NCI-H226 (cell line): ENCODE results near the gene MAZ.
"Not testable (repeated sequence)": the region's sequence is repeated elsewhere in the genome, so short reads cannot be mapped to it uniquely, and the experiment has no call there.

Experiments
- DNase-seq: peaks from one replicate; pipeline ENCODE4 v3.0.0-alpha.2; 2015

The MAZ gene

DNA sequence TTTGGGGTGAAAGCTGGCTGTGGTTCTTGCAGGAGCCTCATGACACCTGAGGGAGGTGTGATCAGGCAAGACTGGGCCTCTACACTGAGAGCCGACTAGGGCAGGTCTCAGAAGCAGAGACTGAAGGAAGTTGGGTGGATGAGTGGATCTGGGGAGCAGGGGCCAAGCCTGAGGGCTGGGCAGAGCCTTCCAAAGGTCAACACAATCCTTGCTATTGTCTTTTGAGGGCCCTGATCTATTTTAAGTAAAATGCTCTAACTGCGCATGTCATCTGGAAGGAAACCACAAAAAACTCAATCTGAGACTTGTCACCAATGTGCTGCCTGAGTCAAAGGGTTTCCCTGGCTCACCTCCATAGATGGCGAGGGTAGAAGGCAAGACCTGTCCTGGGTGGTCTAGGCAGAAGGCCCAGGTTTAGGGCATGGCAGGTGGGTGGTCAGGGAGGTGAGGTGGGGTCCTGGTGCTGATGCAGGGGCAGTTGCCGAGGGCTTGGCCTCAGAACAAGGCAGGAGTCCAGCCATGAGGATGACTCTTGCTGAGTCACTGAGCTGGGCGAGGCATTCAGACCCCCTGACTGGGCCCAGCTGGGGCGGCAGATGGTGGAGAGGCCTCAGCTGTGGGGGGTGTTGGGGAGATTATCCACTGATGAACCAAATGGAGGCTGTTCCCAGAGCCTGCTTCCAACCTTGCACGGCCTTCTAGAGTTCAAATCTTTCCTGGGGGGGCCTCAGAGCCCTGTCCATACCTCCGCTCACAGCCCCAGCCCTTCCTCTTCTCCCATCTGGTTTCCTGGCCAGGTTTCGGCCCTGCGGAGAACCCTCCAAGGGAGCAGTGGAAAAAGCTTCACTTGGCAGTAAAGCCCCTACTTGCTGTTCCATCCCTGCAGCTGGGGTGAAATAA is 19.1 kb downstream of the MAZ start:
- DNase-seq: peak; percentile 59

- no peak for DNase-seq
Measured at GRCh38 chr16:29826342-29826695, 20.0 kb downstream of the MAZ start.

DNA sequence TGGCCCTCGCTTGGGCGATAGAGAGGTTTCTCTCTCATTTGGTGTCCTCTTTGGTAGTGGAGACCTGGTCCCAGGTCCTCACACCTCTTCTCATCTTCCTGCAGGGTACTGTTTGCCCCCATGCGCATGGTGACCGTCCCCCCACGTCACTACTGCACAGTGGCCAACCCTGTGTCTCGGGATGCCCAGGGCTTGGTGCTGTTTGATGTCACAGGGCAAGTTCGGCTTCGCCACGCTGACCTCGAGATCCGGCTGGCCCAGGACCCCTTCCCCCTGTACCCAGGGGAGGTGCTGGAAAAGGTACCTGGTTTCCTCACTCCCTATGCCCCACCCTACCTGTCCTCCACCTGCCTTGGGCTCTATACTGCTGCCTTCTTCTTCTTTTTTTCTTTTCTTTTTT is 24.4 kb downstream of the MAZ start:
- DNase-seq: no peak

DNA sequence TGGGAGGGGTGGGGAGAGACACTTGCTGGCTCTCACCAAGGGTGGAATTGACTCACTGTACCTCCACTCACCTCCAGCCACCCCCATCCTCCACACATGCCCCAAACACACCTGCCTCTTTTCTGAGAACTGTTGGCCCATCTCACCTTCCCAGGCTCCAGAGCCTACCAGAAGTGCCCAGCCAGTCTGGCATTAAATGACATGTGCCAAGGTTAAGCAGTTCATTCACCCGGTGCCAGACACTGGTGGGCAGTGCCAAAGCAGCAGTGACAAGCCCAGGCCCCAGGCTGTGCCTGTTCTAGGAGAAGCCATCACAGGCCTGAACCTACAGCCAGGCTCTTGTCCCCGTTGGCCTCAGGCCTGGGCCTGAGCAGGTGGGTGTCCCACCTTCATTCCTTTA is 25.2 kb downstream of the MAZ start:
- no peak for DNase-seq

GRCh38 chr16:29833219-29833618 is 26.9 kb downstream of the MAZ start:
- not testable (repeated sequence) for DNase-seq

DNA sequence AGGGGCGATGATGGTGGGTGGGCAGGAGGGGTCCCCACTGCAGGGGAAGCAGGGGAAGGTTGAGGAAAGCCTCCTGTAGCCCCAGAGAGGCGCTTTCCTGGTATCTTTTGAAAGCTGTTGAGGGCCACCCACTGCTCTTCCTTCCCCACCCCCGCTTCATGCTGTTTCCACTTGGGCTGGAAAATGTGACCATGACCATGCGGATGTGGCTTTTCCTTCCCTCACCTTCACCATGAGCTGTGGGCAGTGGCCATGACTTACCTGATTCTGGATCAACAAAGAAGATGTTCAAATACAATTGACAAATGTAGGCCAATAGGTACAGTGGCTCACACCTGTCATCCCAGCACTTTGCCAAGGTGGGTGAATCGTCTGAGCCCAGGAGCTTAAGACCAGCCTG is 27.8 kb downstream of the MAZ start:
- DNase-seq: no peak

GRCh38 chr16:29835926-29836325 is 29.6 kb downstream of the MAZ start:
- DNase-seq: no peak

- DNase-seq: no peak
Measured at GRCh38 chr16:29836623-29837022, 30.3 kb downstream of the MAZ start.

DNA sequence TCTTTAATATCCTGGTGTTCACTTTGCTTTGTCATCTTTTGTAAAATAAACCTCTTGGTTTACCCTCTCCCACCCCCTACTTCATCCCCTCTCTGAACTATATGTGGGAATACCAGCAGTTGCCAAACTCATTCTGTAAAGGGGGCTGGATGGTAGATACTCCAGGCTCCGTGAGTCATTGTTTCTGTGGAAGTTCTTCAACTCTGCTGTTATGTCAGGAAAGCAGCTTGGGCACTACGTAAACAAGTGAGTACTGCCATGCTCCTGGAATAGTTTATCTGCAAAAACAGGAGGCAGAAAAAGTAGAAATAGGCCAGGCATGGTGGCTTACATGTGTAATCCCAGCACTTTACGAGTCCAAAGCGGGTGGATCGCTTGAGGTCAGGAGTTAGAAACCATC is 31.5 kb downstream of the MAZ start:
- no peak for DNase-seq

DNA sequence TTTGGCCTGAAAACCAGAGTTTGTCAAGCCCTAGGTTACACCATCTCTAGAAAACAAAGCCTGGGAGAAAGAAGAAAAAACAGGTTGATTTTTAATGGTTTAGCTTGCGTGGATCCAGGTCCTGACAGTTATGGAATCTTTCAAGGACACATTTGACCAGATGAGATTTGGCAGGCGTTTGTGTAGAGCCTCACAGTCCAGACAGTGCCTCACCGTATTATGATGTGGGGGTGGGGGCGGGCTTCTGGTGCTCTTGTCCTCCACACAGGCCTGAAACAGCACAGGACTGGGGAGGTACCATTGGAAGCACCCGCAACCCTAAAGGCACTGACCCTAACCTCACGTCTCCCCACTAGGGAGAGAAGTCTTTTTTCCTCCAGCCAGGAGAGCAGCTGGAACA is 33.5 kb downstream of the MAZ start:
- DNase-seq: no peak

- DNase-seq: no peak
Measured at GRCh38 chr16:29840240-29840639, 33.9 kb downstream of the MAZ start.

DNA sequence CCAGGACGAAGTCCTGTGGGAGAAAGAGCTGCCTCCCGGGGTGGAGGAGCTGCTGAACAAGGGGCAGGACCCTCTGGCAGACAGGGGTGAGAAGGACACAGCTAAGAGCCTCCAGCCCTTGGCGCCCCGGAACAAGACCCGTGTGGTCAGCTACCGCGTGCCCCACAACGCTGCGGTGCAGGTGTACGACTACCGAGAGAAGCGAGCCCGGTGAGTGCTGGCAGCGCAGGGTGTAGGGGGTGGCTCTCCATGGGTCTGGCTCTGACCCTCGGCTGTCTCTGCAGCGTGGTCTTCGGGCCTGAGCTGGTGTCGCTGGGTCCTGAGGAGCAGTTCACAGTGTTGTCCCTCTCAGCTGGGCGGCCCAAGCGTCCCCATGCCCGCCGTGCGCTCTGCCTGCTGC is 35.3 kb downstream of the MAZ start:
- DNase-seq: no peak

- DNase-seq: no peak
Measured at GRCh38 chr16:29842732-29843346, 36.5 kb downstream of the MAZ start.

GRCh38 chr16:29843931-29844330 is 37.6 kb downstream of the MAZ start:
- DNase-seq: no peak

- DNase-seq: no peak
Measured at GRCh38 chr16:29844575-29845331, 38.4 kb downstream of the MAZ start.

DNA sequence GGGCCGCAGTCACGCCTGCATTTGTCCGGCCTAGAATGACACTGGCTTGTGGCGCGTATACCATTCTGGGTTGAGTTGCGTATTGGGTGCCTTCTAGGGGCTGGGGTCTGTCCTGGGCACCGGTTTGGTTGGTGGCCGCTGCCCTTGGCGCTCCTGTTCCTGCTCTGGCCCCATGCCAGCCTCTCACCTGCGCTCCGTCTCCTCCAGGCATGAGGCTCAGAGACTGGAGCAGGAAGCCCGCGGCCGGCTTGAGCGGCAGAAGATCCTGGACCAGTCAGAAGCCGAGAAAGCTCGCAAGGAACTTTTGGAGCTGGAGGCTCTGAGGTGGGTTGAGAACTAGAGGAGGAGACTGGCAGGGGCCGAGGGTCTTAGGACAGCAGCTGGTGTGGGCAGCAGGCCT is 39.3 kb downstream of the MAZ start:
- DNase-seq: no peak

DNA sequence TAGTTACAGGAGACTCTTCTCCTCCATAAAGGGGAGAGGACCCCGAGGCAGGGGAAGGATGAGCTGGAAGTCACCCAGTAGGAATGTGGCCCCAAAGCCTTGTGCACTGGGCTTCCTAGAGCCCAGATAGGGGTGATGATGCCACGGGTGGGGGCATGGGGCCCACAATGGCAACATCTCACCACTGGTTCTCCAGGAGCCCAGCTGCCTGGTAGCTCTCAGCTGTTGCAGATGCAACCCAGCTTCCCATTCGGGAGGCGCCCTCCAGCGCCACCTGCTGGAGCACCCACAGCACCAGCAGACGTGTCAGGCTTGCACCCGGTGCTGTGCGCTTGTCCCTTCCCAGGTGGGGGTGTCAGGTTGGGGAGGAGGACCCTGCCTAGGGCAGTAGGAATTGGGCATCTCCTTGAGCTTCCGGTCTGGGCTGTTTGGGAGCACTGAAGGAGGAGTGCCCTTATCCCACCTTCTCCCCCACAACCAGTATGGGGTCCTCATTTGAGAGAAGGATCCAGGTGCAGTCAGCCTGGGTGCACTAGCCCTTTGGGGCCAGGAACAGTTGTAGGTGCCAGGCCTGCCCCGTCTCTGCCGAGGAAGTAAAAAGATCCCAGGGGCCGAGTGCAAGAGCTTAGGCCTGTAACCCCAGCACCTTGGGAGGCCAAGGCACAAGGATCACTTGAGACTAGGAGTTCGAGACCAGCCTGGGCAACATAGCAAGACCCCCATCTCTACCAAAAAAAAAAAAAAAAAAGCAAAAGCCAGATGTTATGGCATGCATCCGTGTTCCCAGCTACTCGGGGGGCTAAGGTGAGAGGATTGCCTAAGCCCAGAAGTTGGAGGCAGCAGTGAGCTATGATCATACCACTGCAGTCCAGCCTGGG is 42.3 kb downstream of the MAZ start:
- no peak for DNase-seq

DNA sequence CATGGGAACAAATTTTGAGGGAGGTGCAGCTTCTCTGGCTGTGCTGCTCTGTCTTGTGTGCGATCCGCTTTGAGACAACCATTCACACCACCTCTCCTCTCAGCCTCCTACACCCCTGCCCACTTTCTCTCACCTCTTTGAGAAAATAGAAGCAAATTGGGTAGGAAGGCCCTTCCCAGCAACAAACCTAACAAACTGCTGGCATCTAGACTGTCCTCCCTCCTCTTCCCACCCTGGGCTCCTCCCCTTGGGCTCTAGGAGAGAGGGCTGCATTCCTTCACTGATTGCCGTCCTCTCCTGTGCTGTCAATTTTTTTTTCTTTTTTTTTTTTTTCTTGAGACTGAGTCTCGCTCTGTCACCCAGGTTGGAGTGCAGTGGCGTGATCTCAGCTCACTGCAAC is 43.2 kb downstream of the MAZ start:
- DNase-seq: no peak

GRCh38 chr16:29850998-29851397 is 44.7 kb downstream of the MAZ start:
- DNase-seq: no peak

GRCh38 chr16:29852654-29853053 is 46.3 kb downstream of the MAZ start:
- DNase-seq: no peak

GRCh38 chr16:29854520-29855100 is 48.3 kb downstream of the MAZ start:
- DNase-seq: no peak

DNA sequence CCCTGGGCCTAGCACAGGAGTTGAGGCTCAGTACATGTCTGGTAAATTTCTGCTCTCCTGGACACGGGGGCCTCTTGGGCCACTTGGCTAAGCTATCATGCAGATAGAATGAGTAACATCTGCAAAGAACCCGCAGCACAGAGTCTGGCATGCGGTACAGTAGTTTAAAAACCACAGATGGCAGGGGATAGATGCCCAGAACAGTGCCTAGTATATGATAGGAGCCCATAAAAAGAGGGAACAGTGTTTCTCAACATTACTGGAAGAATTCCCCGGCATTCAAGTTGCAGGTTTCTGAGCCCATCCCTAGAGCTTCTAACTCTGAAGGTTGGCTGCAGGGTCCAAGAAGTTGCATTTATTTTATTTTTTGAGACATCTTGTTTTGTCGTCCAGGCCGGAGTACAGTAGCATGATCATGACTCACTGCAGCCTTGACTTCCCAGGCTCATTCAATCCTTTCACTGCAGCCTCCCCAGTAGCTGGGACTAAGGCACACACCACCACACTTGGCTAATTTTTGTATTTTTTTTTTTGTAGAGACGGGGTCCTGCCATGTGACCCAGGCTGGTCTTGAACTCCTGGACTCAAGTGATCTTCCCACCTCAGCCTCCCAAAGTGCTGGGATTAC is 50.9 kb downstream of the MAZ start:
- no peak for DNase-seq
